ENCODE data around the gene GPHN. TPM values are rescaled to one million over a fixed set of nuclear protein-coding genes. Genes with fewer than 3 reads are reported as not detected.

GPHN gene
- total RNA-seq, 2 experiments from 2014 or later = 10.0 to 10.7 TPM

DNA sequence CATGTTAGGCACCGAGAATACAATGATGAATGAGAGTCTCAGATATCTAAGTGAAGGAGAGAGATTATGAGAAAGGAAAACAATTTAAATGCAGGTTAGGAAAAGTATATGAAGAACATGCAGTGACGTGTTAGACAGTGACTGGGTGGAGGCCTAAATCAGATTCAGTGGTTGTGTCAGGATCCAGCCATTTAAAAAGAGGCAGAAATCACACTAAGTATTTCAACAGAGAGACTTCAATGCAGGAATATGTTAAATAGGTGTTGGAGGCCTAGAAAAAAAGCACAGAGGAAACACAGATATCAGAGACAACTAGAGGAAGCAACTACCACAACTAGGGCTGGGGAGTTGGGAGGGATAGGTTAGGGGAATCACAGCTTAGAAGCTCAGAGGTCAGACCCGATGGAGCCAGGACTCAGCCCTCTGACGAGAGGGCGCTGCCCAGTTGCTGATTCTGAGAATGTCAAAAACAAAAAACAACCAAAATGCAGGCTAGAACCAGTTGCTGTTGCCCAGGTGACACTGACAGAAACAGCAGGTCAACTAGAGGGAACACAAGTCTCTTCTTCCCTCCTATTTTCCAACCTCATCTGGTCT is 678.3 kb downstream of the GPHN start:
- no peaks in the 10 kb centered on the region for H3K27me3 ChIP-seq (ENCODE audit: control insufficient read depth in 1 of 2, insufficient read depth in 2 of 2, low read length in 2 of 2)
- CTCF ChIA-PET = interaction anchor here (1.1 kb wide), 1 partner anchor 15 kb away, joined by 3 read pairs; no protein-coding TSS in a partner anchor
- no peak overlapping the region for H3K4me3 ChIP-seq (ENCODE audit: low read length)
- no peak overlapping the region for H3K27ac Mint-ChIP-seq
- H3K27ac ChIP-seq (ENCODE audit: low read depth in 1 of 2, low read length in 2 of 2) = no peak overlapping the region
- no peaks in the 10 kb centered on the region for H3K36me3 ChIP-seq (ENCODE audit: insufficient read depth, low read length)
- peaks cover 10% of the 10 kb centered on the region for H3K36me3 Mint-ChIP-seq (ENCODE audit: low read depth)
- DNase-seq = peak in 2 of 14 experiments; percentile 2 to 3
- peaks cover 6% of the 10 kb centered on the region for H3K4me1 Mint-ChIP-seq (ENCODE audit: low read depth)
- TF ChIP-seq, protein P1, sequence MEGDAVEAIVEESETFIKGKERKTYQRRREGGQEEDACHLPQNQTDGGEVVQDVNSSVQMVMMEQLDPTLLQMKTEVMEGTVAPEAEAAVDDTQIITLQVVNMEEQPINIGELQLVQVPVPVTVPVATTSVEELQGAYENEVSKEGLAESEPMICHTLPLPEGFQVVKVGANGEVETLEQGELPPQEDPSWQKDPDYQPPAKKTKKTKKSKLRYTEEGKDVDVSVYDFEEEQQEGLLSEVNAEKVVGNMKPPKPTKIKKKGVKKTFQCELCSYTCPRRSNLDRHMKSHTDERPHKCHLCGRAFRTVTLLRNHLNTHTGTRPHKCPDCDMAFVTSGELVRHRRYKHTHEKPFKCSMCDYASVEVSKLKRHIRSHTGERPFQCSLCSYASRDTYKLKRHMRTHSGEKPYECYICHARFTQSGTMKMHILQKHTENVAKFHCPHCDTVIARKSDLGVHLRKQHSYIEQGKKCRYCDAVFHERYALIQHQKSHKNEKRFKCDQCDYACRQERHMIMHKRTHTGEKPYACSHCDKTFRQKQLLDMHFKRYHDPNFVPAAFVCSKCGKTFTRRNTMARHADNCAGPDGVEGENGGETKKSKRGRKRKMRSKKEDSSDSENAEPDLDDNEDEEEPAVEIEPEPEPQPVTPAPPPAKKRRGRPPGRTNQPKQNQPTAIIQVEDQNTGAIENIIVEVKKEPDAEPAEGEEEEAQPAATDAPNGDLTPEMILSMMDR (IDR thresholded peaks at IDR 0.05) = no peak
- H3K9me3 ChIP-seq (ENCODE audit: control insufficient read depth in 1 of 2, insufficient read depth in 1 of 2, low read length in 2 of 2) = no peaks in the 10 kb centered on the region
- peak; percentile 26 for ATAC-seq (ENCODE audit: poor library complexity)
- intact Hi-C loops (cut with DNase I, micrococcal nuclease) = no loop called here
- no peaks in the 10 kb centered on the region for H3K9me3 Mint-ChIP-seq
- POLR2A ChIA-PET = no interaction called here
- H3K27me3 Mint-ChIP-seq = no peaks in the 10 kb centered on the region
- no peak overlapping the region for H3K4me3 Mint-ChIP-seq
- H3K4me1 ChIP-seq (ENCODE audit: insufficient read depth, low read length) = peaks cover 9% of the 10 kb centered on the region

DNA sequence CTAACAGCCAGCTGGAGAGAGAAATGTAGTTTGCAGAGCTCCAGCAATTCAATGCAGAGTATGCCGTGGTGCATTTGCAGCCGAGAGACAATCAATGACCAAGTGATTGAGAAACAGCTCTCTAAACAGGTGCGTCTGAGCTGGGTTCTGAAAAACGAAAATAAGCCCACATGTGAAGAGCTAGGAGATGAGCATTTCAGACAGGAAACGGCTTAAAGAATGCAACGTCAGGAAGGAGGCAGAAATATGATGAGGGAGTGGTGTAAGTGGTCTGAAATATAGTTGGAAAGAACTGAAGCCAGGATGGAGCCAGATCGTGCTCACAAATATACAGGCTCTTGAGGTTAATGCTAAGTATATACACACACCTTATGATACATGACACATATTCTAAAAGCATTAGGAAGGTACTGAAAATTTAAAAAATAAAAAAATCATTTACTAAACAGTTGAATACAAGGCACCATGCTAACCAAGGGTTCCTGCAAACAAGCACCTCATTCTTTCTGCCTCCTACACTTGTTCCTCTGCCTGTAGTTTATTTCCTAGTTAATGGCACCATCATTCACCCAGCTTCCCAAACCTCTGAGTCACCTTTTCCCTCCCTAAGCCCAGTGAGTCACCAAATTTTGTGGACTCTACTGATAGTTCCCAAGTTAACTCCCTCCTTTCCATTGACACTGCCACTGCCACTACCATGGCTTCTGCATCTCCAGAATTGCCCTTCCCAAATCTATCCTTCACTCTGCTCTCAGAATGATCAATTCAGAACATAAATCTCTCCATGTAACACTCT is 679.0 kb downstream of the GPHN start:
- H3K36me3 ChIP-seq (ENCODE audit: insufficient read depth, low read length) = no peaks in the 10 kb centered on the region
- intact Hi-C loops (cut with DNase I, micrococcal nuclease) = no loop called here

DNA sequence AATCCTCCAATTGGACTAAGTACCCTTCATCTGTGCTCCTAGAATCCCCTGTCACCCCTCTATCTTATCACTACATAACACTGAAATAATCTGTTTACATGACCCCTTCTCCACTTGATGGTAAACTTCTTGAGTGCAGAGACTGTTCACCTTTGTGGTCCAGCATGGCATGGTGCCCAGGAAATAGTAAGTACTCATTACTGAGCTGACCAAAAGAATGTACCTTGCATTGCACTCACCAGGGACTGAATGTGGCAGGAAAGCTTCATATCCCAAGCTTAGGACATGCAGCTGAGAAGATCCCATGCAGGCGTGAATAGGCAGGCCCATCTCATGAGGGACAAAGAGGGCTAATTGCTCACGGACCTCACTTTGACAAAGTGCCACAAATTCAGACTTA is 679.9 kb downstream of the GPHN start:
- no peak for ATAC-seq (ENCODE audit: poor library complexity)
- H3K27ac Mint-ChIP-seq = no peak overlapping the region

More for the DNA sequence above, 679.0 kb downstream of the GPHN start:
- POLR2A ChIA-PET = no interaction called here
- peak; percentile 46 for ATAC-seq (ENCODE audit: poor library complexity)
- DNase-seq = peak in 3 of 14 experiments; percentile 8 to 13 (median 8)
- H3K27ac Mint-ChIP-seq = no peak overlapping the region
- no peaks in the 10 kb centered on the region for H3K27me3 Mint-ChIP-seq
- H3K4me1 ChIP-seq (ENCODE audit: insufficient read depth, low read length) = peaks cover 9% of the 10 kb centered on the region
- H3K9me3 ChIP-seq (ENCODE audit: control insufficient read depth in 1 of 2, insufficient read depth in 1 of 2, low read length in 2 of 2) = no peaks in the 10 kb centered on the region
- TF ChIP-seq, protein P1 (IDR thresholded peaks at IDR 0.05) = no peak
- no peak overlapping the region for H3K27ac ChIP-seq (ENCODE audit: low read depth in 1 of 2, low read length in 2 of 2)
- CTCF ChIA-PET = interaction anchor here (1.1 kb wide), 1 partner anchor 15 kb away, joined by 3 read pairs; no protein-coding TSS in a partner anchor
- H3K4me1 Mint-ChIP-seq (ENCODE audit: low read depth) = peaks cover 6% of the 10 kb centered on the region
- no peaks in the 10 kb centered on the region for H3K27me3 ChIP-seq (ENCODE audit: control insufficient read depth in 1 of 2, insufficient read depth in 2 of 2, low read length in 2 of 2)
- no peak overlapping the region for H3K4me3 ChIP-seq (ENCODE audit: low read length)
- no peak overlapping the region for H3K4me3 Mint-ChIP-seq
- no peaks in the 10 kb centered on the region for H3K9me3 Mint-ChIP-seq
- H3K36me3 Mint-ChIP-seq (ENCODE audit: low read depth) = peaks cover 4% of the 10 kb centered on the region

More for the DNA sequence above, 679.9 kb downstream of the GPHN start:
- H3K9me3 ChIP-seq (ENCODE audit: control insufficient read depth in 1 of 2, insufficient read depth in 1 of 2, low read length in 2 of 2) = no peaks in the 10 kb centered on the region
- POLR2A ChIA-PET = no interaction called here
- CTCF ChIA-PET = no interaction called here
- no peak overlapping the region for H3K27ac ChIP-seq (ENCODE audit: low read depth in 1 of 2, low read length in 2 of 2)
- Mint-ChIP-seq H3K27me3 (no peaks in the 10 kb centered on the region), H3K4me1 (ENCODE audit: low read depth) (peaks cover 6% of the 10 kb centered on the region), H3K9me3 (no peaks in the 10 kb centered on the region), H3K4me3 (no peak overlapping the region), H3K36me3 (ENCODE audit: low read depth) (no peaks in the 10 kb centered on the region)
- TF ChIP-seq, protein P1 (IDR thresholded peaks at IDR 0.05) = no peak
- no peaks in the 10 kb centered on the region for H3K27me3 ChIP-seq (ENCODE audit: control insufficient read depth in 1 of 2, insufficient read depth in 2 of 2, low read length in 2 of 2)
- H3K4me1 ChIP-seq (ENCODE audit: insufficient read depth, low read length) = peaks cover 9% of the 10 kb centered on the region
- DNase-seq = no peak
- H3K4me3 ChIP-seq (ENCODE audit: low read length) = no peak overlapping the region
- intact Hi-C loops (cut with DNase I, micrococcal nuclease) = no loop called here
- no peaks in the 10 kb centered on the region for H3K36me3 ChIP-seq (ENCODE audit: insufficient read depth, low read length)
